KBM-7 (cell line): ENCODE results near the gene ADCY5.

Experiments used
- DNase-seq: peaks from one replicate; pipeline ENCODE4 v3.0.0-alpha.2; 2015
- in situ Hi-C: fragments of 300-500 bp; cut with MboI; formaldehyde crosslinking; loops from 2 replicates; pipeline ENCODE4 v1.14.3; 2020; ENCODE audit warnings: low sequenced_read_pairs, low pct_unique_long_range_greater_than_20kb, mixed read lengths

Gene ADCY5

DNA sequence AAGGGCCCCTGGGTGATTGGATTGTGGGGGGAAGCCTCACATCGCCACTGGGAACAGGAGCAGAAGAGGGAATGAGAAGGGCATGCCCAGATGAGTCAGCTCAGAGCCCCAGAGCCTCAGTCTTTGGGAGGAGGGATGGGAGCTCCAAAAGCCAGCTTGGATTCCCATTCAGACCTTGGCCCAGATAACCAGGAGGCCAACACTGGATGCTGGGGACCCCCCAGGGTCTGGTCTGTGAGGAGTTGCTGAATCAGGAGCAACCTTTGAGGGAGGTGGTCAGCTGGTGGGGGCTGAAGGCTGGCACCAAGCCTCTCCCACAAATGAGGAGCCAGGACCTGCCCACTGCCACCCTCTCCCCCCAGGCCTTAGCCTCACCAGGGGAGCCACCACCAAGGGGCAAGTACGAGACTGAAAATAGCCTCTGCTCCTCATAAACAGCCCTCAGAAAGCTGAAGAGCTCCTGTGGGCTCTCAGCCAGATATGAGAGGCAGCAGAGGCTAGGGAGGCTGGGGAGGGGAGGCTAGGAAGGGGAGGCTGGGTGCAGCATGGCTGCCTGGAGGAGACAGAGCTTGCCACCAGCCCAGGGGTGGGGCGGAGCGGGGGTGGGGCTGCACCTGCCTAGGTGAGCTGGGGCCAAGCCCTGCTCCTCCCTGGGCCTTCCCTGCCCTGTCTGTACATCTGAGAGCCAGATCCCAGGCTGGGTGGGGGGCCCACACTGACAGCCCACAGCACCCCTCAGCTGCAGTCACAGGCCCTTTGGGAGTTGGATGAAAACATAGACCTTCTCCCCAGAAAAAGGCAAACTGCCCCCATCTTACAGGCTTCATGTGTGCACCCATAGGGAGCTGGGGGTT, 147.3 kb downstream of the ADCY5 start:
- DNase-seq: no peak

DNA sequence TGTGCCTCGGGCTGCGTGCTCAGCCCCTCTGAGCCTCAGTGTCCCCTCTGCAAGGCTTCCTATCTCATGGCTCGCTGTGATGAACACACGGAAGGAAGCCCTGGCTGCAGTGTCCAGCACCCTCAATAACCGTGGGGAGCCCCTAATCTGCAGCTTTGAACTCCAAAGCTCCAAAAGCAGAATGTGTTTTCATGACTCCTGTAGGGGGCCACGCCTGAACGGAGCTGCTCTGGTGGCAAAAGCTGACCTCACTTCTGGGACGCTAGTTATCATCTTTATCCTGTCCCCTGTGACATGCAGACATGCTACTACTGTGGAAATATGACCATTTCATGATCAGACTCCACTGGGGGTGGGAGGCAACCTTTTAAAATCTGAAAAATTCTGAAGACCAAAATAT, 148.3 kb downstream of the ADCY5 start:
- in situ Hi-C loops: no loop called here
- DNase-seq: no peak

More for the DNA sequence above, 147.3 kb downstream of the ADCY5 start:
- in situ Hi-C loops: no loop called here

DNA sequence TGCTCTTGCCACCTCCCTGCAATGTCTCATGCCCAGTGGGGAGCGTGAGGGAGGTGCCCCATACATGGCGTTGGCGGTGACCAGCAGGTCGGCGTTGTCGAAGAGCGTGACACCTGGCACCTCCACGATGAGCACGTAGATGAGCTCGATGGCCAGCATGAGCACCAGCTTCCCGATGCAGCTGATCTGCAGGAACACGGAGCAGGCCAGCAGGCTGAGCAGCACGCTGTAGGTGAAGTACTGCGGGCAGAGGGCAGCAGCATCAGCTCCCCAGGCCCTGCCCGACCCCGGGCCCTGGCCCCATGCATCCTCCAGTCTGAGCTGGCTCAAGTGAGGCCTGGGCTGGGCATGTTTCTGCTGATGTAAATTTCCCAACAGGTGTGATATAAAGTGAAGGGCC, 148.8 kb downstream of the ADCY5 start:
- in situ Hi-C loops: no loop called here
- DNase-seq: no peak

DNA sequence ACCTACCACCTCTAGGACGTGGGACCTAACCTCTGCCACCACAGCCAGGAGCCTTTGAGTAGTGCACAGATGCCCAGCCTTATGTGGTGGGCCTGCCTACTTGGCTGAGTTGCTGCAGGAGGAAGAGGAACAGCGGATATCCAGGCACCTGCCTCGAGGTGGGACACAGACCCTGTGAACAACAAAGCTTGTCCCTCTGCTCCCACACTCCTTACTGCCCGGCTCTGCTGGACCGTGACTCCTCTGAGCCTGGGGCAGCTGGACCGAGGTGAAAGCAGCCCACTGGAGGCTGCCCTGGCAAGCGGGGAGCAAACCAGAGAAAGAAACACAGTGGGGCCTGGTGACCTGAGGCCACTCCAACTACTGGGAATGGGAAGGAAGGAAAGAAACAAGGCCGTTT, 149.3 kb downstream of the ADCY5 start:
- DNase-seq: no peak

DNA sequence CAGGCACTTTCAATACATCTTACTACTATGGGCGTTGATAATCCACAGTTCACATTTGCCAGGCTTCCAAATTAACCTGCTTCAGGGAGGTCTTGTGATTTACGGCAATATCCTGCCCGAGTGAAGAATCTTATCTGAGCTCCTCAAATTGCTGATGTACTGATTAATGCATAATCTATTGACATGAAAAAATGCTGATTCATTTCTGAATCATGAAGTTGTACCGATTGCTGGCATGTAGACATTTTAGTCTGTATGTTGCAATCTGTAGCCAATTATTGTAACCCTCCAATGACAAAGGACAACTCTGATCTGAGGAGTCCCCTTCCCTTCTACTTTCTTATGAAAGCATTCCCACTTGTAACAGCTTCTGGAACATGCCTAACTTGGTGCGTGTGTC, 150.0 kb downstream of the ADCY5 start:
- in situ Hi-C loops: no loop called here
- DNase-seq: no peak

More for the DNA sequence above, 149.3 kb downstream of the ADCY5 start:
- in situ Hi-C loops: no loop called here

DNA sequence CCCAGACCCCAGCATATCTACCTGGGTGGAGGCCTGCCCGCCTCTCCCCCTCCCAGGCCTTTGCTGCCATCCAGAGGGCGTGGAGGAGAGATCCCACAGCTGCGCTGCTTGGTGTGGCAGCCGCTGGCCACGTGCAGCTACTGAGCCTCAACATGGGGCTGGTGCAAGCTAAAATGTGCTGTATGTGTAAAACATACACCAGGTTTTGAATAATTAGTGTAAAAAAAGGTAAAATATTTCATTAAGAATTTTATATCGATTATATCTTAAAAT, 151.3 kb downstream of the ADCY5 start:
- in situ Hi-C loops: no loop called here
- peak; percentile 14 for DNase-seq

DNA sequence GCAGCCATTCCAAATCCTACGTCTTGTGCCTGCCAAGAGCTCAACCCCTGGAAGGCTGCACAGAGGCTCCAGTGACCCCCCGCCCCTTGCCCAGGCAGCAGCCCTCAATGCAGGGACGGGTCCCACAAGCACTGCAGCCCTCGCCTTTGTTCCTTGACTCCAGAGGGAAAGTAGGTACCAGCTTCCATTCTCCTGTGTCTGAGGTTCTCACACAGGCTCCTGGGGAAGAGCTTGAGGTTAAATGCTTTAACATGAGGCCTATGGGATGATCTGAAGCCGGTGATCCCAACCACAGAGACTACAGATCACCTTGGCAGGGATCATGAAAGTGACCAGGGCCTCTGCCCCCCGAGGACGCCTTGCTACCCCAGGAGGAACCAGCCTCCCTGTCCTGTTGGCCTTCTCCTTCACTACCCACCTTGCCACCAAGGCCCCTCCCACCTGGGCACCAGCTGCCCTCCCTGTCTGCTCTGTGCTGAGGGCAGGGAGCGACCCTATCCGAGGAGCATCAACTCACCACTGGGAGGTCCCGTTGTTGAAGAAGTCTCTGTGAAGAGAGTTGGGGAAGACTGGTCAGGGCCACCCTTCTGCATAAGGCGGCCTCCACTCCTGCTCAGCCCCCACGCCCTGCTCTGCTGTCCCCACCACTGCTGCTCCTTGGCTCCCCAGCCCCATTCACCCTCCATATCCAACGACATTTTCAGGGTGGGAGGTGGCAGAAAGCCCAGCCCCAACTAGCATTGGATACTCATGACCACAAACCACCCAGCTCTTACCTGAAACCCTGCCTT, 151.9 kb downstream of the ADCY5 start:
- in situ Hi-C loops: no loop called here
- no peak for DNase-seq

DNA sequence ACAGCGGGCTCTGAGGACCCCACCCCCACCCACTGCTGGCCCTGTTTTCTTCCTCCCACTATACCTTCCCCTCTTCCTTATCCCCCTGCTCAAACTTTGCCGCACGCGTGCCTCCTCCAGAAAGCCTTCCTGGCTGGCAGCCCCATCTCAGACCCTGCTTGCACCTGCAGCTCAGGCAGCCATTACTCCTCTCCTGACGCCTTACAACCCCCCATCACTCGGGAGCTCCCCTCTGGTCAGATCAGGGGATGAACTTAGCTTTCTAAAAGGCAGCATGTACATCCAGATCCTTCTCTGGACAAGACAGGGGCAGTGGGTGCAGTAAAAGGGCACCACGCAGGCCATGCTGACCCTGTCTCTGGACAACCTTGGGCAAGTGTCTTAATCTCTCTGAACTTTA, 152.6 kb downstream of the ADCY5 start:
- DNase-seq: no peak
- in situ Hi-C loops: no loop called here

DNA sequence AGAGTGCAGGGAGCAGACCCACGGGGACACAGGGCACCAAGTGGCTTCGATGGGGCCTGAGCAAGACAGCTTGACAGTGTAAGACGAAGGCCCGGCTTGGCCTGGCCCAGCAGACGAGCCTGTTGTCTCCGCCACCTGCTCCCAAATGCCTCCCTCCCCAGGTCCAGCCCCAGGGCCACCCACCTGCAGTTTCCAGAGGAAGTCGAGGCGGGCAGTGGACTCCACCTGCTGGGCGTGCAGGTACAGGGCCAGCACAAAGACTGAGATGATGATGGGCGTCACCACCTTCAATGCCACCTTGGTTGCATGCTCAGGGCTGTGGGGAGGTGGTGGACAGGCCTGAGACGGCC, 153.0 kb downstream of the ADCY5 start:
- in situ Hi-C loops: no loop called here
- no peak for DNase-seq

DNA sequence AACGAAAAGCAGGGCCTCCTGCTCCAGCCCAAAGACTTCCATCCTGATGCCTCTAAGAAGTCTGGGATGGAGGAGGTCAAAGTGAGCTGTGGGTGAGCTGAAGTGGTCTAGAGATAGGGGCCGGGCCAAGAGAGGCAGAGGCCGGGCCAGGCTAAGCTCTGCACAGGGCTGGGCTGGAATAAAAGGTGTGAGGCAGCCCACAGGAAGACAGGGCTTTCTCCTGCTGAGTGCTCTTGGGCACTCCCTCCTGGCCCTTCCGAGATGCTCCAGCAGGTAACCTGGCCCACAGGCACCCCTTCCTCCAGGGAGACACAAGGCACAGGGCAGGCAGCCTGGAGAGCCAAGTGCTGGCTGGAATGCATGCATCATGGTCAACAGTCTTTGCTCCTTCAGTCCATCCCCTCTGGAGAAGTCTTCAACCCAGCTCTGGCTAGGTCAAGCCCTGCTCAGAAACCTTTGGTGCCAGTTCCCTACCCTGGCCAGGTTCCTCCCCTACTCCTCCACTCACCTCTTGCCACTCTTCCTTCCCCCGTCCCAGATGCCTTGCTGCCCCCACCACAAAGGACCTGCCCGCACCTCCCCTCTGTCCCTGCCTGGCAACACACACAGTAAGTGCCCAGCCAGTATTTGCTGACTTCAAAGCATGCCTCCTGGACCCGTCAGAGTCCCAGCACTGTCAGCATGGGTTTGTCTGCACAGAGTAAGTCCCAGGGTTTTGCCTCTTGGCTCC, 153.6 kb downstream of the ADCY5 start:
- no peak for DNase-seq
- in situ Hi-C loops: no loop called here

DNA sequence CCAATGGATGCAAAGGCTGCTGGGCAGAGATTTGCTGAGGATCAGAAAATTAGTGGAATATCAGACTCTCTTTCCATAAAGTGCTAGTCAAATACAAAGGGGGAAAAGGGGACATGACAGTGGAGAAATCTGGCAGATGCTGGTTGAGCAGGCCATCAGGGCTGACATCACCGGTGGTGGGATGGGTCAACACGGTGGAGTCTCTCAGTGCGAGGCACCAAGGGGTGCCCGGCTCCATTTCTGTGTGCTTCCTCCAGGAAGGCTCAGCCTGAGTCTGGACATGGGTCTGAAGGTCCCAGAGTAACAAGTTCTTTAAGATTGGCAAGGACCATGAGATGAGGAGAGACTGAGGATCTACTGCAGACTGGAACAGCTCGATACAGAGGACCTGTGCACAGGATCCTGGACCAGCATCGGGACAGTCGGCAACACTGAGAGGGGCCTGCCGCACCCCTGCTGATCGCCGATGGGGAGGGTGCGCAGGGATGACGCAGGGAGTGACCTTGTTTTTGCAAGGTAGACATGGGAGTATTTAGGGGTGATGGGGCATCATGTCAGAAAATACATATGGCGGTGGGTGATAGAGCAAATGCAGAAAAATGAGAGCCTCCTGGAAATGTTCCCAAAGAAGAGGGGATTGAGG, 154.5 kb downstream of the ADCY5 start:
- no peak for DNase-seq
- in situ Hi-C loops: no loop called here

DNA sequence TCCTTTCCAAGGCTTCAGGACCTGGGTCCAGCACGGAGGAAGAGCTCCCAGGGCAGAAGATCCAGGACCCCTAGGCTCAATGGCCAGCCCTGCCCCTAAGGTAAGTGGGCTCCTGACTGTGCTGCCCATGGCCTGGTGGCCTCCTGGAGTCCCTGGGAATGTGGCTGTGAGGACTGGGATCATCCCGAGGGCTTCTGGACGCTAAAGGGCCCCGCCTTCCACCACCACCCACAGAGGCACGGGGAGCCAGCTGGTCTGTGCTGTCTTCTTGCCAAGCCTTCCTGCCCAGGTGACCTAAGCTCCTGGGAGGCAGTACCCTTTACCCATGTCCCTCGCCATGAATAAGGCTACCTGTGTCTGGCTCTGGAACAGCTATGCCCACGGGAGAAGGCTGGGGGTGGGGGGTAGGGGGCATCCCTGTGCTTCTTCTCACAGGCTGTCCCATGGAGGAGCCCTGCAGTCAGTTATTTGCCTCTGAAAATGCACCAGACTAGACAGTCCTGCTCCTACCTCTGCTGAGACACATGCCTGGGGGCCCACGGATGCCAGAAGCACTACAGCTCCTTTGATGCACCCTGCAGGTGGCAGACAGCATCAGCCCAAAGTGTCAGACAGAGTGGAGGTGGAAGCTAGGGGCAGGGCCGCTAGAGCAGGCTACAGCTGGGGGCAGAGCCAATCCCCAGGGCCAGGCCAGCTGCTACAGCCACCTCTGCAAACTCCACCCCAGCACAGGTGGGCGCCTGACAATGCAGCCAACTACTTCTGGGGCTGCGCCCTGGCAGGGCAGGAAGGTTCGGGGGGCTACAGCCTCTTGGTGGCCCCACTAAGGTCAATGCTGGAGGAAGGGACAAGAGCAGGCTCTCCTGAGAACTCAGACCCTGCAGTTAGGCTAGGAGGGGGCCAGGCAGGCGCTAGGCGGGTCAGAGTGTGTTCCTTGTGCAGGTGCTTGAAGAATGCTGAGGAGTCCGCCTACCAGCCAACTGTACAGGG, 156.3 kb downstream of the ADCY5 start:
- in situ Hi-C loops: no loop called here

DNA sequence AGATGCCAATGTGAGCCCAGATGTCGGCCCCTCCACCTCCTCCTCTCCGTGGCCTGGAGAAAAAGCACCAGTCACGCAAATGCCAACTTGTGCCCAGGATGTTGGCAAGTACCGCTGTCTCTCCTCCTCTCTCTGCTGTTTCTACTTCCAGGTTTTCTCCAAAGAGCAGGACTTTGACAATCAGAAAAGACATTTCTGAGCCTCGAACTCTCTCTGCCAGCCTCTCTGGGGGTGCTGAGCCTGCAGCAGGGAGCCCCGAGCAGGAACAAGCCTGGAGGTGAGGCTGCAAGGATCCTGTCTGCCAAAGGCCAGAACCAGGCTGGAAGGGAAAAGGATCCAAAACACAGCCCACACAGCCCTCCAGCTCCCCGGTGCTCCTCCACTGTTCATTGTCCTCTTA, 157.5 kb downstream of the ADCY5 start:
- no peak for DNase-seq
- in situ Hi-C loops: no loop called here

More for the DNA sequence above, 156.3 kb downstream of the ADCY5 start:
- DNase-seq: no peak

DNA sequence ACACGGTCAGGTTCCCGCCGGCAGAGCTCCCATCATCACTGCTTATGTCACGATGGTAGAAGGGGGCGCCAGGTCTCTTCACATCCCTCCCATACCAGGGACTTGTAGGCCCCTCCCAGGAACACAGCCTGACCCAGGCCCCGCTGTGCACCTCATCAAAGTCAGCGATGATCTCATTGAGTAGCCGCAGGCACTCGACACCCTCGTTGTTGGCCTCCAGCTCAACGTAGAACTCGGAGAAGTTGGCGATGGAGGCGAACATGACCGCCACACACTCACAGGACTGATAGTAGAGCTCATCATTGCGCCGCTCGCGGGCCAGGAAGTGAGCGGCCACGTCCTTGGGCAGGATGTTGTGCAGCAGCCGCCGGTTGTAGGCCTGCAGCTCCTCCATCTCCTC, 157.9 kb downstream of the ADCY5 start:
- no peak for DNase-seq

DNA sequence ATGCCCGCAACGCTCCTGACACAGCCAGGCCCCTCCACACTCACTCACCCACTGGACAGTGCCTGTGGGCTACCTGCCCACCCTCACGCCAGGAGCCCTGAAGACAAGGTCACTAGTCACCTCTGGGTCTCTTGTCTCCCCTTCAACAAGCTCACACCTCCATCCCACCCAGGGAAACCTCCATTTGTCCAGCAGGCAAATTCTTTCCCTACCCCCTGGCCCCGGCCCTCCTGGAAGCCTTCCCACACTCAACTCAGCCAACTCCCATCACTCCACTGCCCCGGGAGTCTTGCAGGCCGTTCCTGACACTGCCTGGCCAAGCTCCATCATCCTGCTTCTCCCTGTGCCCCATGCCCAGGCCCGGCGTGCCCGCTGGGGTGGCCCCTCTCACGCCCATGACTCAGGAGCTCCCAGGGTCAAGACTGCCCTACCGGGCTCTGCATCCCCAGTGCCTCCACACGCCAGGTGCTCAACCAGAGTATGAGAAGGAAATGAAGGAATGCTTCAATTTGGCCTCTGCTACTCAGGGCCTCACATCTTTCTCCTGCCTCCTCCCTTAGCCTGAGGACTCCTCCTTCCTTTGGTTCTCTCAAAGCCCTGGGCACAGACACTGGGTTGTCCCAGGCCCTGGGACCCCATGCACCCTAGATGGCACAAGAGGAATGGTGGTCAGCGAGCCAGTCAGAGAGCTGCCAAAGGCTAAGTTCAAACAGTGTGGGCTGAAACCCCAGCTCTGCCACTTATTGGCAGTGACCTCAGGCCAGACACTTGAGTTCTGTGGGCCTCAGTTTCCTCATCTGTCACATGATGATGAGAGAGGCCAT, 158.6 kb downstream of the ADCY5 start:
- DNase-seq: no peak
- in situ Hi-C loops: no loop called here

More for the DNA sequence above, 157.9 kb downstream of the ADCY5 start:
- in situ Hi-C loops: no loop called here

DNA sequence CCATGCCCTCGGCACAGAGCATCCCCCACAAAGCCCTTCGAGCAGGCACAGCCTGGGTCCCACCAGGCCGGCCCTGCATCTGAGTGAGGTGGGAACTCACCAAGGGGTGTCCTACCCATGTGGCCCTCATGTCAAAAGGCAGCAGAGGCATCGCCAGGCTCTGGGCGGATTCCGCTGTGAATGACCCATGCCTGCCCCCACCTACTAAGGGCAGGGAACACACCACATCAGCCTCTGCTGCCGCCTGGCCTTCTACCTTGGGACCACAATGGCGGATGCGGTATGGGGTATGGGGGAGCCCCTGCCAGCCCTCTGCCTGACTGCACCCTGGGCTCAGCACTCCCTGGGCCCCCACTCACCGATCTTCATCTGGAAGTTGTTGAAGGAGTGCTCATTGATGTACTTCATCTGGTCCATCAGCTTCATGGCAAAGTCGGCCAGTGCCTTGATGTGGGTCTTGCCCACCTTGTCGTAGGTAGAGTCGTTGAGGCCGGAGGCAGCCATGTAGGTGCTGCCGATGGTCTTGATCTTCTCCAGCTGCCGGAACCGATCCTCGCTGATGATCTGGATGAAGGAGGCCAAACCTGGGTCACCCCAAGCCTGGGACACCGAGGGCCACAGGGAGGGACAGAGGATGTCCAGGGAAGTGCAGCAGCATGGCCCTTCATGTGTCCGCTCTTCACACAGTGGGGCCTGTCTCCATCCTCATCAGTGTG, 159.3 kb downstream of the ADCY5 start:
- in situ Hi-C loops: no loop called here
- no peak for DNase-seq

DNA sequence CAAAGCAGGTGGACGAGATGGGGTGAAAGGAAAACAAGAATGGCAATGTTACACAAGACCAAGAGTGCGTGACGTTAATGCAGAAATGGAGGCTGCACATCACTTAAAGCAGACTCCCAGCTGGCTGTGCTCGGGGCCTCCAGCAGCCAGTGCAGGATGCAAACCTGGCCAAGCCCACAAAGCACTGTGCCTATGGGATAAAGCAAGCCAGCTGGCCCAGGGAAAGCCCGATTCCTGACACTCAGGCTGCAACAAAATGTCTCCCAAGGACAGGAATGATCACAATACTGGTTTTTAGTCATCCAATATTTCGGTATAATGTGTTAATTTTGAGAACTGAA, 161.0 kb downstream of the ADCY5 start:
- in situ Hi-C loops: no loop called here
- DNase-seq: no peak
